Measurements from ENCODE around the gene PRKG1. TPM values are rescaled to one million over a fixed set of nuclear protein-coding genes. Genes with fewer than 3 reads are reported as not detected.

Gene PRKG1
- total RNA-seq, 2 experiments from 2014 or later = not detected

DNA sequence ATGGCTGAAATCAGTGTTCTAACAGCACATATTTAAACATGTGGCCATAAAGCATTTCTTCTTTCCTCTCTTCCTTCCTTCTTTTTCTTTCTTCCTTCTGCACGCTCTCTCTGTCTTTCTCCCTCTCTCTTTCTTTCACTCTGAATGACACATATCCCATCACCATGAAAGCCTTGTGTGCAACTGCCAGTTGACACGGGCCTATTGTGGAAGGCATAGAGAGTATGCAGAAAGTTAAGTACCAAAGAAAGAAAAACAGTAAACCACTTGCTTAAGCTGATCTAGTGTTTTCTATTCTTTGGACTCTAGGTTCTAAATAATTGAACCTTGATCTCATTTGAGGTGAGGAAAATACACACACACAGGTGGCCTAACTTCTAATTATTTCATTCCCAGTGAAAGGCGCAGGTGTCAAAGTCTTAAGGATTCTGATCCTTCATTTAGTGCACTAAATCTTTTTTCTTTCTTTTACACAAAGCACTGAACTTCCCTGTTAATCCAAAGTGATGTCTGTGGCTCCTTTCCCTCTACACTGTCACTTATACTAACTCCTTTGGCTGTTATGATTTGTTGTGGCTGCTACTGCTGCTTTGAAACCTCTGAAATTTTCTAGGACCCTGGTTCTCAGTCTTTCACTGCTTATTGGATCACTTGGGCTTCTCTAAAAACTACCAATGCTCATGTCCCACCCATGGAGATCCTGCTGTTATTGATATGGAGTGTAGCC, 1257.5 kb downstream of the PRKG1 start:
- CTCF ChIA-PET = interaction anchor here (0.6 kb wide), 1 partner anchor 1218 kb away, joined by 3 read pairs; no protein-coding TSS in a partner anchor

DNA sequence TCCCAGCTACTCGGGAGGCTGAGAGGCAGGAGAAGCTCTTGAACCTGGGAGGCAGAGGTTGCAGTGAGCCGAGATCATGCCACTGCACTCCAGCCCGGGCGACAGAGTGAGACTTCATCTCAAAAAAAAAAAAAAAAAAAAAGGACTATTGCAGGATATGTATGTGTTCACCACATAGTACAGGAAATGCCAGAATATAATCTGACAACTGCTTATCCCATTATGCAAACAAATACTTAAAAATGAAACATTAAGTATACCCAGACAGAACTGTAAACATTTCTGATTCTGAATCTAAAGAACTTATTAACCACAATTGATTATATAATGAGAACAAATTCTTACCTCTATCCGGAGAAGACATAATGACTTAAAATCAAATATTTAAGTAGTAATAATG, 1258.5 kb downstream of the PRKG1 start:
- no peak overlapping the region for H3K27ac Mint-ChIP-seq
- no peak overlapping the region for H3K4me3 Mint-ChIP-seq
- CTCF ChIA-PET = no interaction called here
- POLR2A ChIA-PET = no interaction called here
- H3K36me3 Mint-ChIP-seq = no peaks in the 10 kb centered on the region
- no peaks in the 10 kb centered on the region for H3K4me1 Mint-ChIP-seq (ENCODE audit: low read depth)
- H3K27me3 Mint-ChIP-seq = no peaks in the 10 kb centered on the region
- H3K9me3 Mint-ChIP-seq = no peaks in the 10 kb centered on the region
- DNase-seq = no peak
- intact Hi-C loops (cut with micrococcal nuclease) = no loop called here

More for the DNA sequence above, 1257.5 kb downstream of the PRKG1 start:
- Mint-ChIP-seq H3K27me3 (no peaks in the 10 kb centered on the region), H3K4me1 (ENCODE audit: low read depth) (no peaks in the 10 kb centered on the region), H3K36me3 (no peaks in the 10 kb centered on the region), H3K4me3 (no peak overlapping the region), H3K9me3 (no peaks in the 10 kb centered on the region), H3K27ac (no peak overlapping the region)
- intact Hi-C loops (cut with micrococcal nuclease) = no loop called here
- POLR2A ChIA-PET = no interaction called here
- no peak for DNase-seq

DNA sequence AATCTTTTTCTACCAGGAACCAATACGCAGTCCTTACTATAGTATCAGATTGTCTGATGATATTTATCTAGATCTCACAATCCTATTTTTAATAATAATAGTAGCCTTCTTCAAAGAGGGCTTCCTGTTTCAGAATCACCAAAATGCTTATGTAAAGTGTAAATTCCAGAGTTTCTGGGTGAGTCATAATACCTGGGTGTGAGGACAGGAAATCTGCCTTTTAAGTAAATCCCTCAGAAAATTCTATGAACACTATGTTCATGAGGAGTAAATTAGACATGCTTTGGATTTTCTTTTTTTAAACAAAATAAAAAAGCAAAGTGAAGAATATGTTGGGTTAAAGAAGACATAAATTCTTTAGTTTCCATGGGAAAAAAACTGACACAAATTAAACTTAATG, 1260.3 kb downstream of the PRKG1 start:
- H3K27me3 Mint-ChIP-seq = no peaks in the 10 kb centered on the region
- POLR2A ChIA-PET = no interaction called here

DNA sequence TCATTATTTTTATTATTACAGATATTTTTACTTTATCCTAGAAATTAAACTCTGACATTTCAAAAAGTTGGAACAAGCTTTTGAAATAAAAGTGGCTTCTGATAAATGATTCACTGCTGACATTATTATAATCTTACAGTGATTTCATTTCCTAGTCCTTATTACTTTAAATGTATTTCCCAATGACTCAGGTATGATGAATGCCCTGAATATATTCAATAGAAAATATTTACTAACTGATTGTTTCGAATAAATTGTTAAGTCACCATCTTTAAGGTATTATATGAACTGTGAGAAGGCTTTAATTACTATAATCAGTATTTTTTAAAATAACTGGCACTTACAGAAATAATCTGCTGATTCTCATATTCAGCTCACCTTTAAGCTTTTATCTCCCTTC, 1261.4 kb downstream of the PRKG1 start:
- H3K9me3 Mint-ChIP-seq = no peaks in the 10 kb centered on the region
- no peak for DNase-seq
- H3K36me3 Mint-ChIP-seq = no peaks in the 10 kb centered on the region
- H3K27ac Mint-ChIP-seq = no peak overlapping the region
- ChIA-PET CTCF (no interaction called here), POLR2A (no interaction called here)
- H3K27me3 Mint-ChIP-seq = no peaks in the 10 kb centered on the region
- H3K4me3 Mint-ChIP-seq = no peak overlapping the region
- no peaks in the 10 kb centered on the region for H3K4me1 Mint-ChIP-seq (ENCODE audit: low read depth)
- intact Hi-C loops (cut with micrococcal nuclease) = no loop called here

More for the DNA sequence above, 1260.3 kb downstream of the PRKG1 start:
- H3K4me3 Mint-ChIP-seq = no peak overlapping the region
- no peaks in the 10 kb centered on the region for H3K4me1 Mint-ChIP-seq (ENCODE audit: low read depth)
- intact Hi-C loops (cut with micrococcal nuclease) = no loop called here
- CTCF ChIA-PET = no interaction called here
- no peaks in the 10 kb centered on the region for H3K36me3 Mint-ChIP-seq
- H3K27ac Mint-ChIP-seq = no peak overlapping the region
- no peak for DNase-seq
- no peaks in the 10 kb centered on the region for H3K9me3 Mint-ChIP-seq

DNA sequence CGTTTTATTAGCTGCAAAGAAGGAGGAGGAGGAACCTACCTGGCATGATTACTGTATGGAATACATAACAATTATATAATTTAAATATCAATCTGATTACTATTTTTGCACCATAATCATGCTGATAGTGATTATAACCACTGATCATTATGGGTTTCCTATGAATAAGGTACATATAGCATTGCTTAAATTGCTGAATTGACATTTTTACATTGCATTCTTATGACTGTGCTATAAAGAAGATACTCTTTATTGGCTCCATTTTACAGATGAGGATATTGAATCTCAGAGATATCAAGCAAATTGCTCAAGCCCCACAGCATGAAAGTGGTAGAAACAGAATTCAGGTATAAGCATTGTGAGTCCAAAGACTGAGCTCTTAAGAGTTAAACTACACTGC, 1262.9 kb downstream of the PRKG1 start:
- ChIA-PET POLR2A (no interaction called here), CTCF (no interaction called here)
- Mint-ChIP-seq H3K4me1 (ENCODE audit: low read depth) (no peaks in the 10 kb centered on the region), H3K36me3 (no peaks in the 10 kb centered on the region), H3K27me3 (no peaks in the 10 kb centered on the region), H3K9me3 (no peaks in the 10 kb centered on the region), H3K4me3 (no peak overlapping the region), H3K27ac (no peak overlapping the region)
- no peak for DNase-seq
- intact Hi-C loops (cut with micrococcal nuclease) = no loop called here

DNA sequence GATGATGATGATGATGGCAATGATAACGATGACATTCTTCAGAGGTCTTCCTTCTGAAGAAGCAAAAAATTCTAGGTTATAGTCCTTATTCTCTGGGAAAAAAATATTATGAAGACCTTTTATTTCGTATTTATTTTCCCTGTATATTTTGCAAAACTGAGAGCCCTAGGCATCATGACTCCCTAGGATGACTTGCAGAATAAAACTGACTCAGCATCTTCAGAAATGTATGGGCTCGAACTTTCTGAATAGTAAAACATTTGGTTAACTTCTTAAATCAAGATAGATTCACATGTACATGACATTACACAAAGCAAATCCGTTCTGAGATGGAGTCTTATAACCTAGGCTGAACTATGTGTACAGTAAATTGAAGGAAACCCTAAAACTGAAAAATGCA, 1269.2 kb downstream of the PRKG1 start:
- intact Hi-C loops (cut with micrococcal nuclease) = no loop called here
- POLR2A ChIA-PET = no interaction called here
- no peak for DNase-seq
- Mint-ChIP-seq H3K4me1 (ENCODE audit: low read depth) (no peaks in the 10 kb centered on the region), H3K27ac (no peak overlapping the region), H3K9me3 (no peaks in the 10 kb centered on the region), H3K36me3 (no peaks in the 10 kb centered on the region), H3K4me3 (no peak overlapping the region), H3K27me3 (no peaks in the 10 kb centered on the region)
- CTCF ChIA-PET = no interaction called here

DNA sequence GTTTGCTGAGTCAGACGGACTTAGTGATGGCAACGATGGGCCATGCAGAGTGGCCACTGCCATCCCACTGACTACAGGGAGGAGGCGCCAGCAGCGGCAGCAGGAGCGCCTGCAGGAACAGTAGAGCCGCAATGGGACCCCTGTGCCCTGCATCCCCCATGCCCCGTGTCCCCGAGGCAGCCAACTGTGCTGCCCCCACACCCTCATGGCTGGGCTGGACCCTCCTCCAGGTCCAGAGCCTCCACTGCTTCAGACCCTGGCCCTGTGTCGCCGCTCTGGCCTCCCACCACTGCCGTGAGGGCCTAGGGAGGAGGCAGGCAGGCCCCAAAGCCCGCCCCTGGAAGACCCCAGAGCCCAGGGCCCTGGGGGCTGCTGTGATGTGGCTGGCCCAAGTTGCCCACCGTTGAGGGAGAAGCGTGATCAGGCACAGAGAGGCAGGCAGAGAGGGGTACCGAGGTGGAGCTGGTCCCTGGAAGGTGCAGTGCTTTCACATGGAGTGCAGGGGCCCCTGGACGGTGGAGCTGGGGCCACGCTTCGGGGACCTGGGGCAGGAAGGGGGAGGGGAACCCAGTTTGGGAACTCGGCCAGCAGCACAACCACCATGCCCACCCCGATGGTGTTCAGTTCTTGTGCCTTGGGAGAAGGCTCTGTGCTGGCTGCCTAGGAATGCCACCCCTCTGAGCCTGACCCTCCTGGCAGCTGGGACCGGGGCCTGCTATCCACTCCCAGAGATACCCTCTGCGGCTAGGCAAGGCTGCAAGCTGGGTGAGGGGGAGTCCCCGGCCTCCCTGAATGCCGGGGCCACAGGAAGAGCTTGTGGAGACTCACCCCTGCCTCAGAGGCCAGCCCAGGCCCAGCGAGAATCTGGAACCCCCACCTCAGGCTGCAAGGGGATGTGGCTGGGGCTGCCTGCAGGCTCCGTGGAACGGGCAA, 1272.4 kb downstream of the PRKG1 start:
- Mint-ChIP-seq H3K9me3 (no peaks in the 10 kb centered on the region), H3K4me1 (ENCODE audit: low read depth) (no peaks in the 10 kb centered on the region), H3K27ac (no peak overlapping the region), H3K4me3 (no peak overlapping the region), H3K27me3 (no peaks in the 10 kb centered on the region), H3K36me3 (no peaks in the 10 kb centered on the region)
- intact Hi-C loops (cut with micrococcal nuclease) = no loop called here
- POLR2A ChIA-PET = no interaction called here
- CTCF ChIA-PET = no interaction called here
- no peak for DNase-seq

DNA sequence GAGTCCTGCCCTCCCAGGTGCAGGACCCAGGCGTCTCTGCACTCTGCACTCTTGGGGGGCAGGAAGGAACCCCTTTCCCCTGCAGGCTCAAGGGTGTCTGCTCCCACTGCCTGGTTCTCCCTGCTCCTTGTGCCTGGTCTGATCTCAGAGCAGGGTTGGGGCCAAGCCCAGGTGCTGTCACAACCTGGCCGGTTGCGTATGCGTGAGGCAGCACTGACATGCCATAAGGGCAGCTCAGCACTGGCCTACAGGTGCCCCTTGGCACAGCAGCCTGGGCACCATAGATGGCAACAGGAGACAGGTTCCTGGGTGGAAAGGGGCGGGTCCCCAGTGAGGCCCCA, 1273.0 kb downstream of the PRKG1 start:
- Mint-ChIP-seq H3K9me3 (no peaks in the 10 kb centered on the region), H3K36me3 (no peaks in the 10 kb centered on the region), H3K4me1 (ENCODE audit: low read depth) (no peaks in the 10 kb centered on the region), H3K27ac (no peak overlapping the region), H3K27me3 (no peaks in the 10 kb centered on the region), H3K4me3 (no peak overlapping the region)
- POLR2A ChIA-PET = no interaction called here
- DNase-seq = no peak
- intact Hi-C loops (cut with micrococcal nuclease) = no loop called here
- CTCF ChIA-PET = no interaction called here

Small RNAs within 50 kb of the gene (microRNA-seq; reads per million reads assigned to microRNA genes)
- not detected for gene MIR605 (ENCODE audit: borderline microRNAs expressed, borderline number of aligned reads, borderline replicate concordance)

Other genes starting within 250 kb of the PRKG1 start
- gene A1CF, start 188.9 kb upstream of the PRKG1 start, total RNA-seq = not detected